MCF 10A (cell line): ENCODE results near the gene CD300C. TPM values are rescaled to one million over a fixed set of nuclear protein-coding genes. Genes with fewer than 3 reads are reported as not detected.
A peak's percentile ranks its signal among the peaks of the same experiment; 100 is the strongest.

Source experiments
- BruUV-seq: library from RNA; stranded (reverse); fragments of 400-500 nt; replicated peaks from 2 replicates; lab custom pipeline; 2021; lab: Mats Ljungman, UMichigan
- CTCF ChIA-PET: fragments of 300-600 bp; sonication (Branson Sonifier 250); formaldehyde crosslinking; extraction: SDS; loops from one replicate; lab custom pipeline; 2021; ENCODE audit warnings: antibody characterized with exemption, inconsistent platforms; lab: Yijun Ruan, JAX
- POLR2A ChIA-PET: fragments of 300-600, 350-650 bp; sonication (Branson Sonifier 250); formaldehyde crosslinking; extraction: SDS; loops from one replicate; lab custom pipeline; 2020; ENCODE audit warnings: antibody characterized with exemption, inconsistent platforms; lab: Yijun Ruan, JAX
- DNase-seq: peaks from one replicate; pipeline ENCODE4 v3.0.0-alpha.2; 2018; ENCODE audit not compliant: unreplicated experiment
- H3K27ac Mint-ChIP-seq: one replicate; pipeline ENCODE4 v1.8.0; 2022; ENCODE audit warnings: mild to moderate bottlenecking, low read depth, mixed read lengths; ENCODE audit not compliant: unreplicated experiment
- H3K27me3 Mint-ChIP-seq: one replicate; pipeline ENCODE4 v1.8.0; 2022; ENCODE audit warnings: mixed read lengths; ENCODE audit not compliant: insufficient read depth, unreplicated experiment
- H3K36me3 Mint-ChIP-seq: one replicate; pipeline ENCODE4 v1.8.0; 2022; ENCODE audit warnings: mild to moderate bottlenecking, moderate library complexity, mixed read lengths; ENCODE audit not compliant: insufficient read depth, unreplicated experiment
- H3K4me1 Mint-ChIP-seq: one replicate; pipeline ENCODE4 v1.8.0; 2022; ENCODE audit warnings: mixed read lengths; ENCODE audit not compliant: insufficient read depth, unreplicated experiment
- H3K4me3 Mint-ChIP-seq: one replicate; pipeline ENCODE4 v1.8.0; 2022; ENCODE audit warnings: mild to moderate bottlenecking, moderate library complexity, mixed read lengths; ENCODE audit not compliant: unreplicated experiment
- H3K9me3 Mint-ChIP-seq: one replicate; pipeline ENCODE4 v1.8.0; 2022; ENCODE audit warnings: mixed read lengths; ENCODE audit not compliant: unreplicated experiment
- intact Hi-C: fragments of 100-400 bp; cut with micrococcal nuclease; formaldehyde crosslinking; loops from 2 replicates; pipeline ENCODE4 v1.14.1; 2022
- total RNA-seq: library from RNA; stranded (reverse); gene quantifications from 2 replicates; pipeline ENCODE4 v1.2.3, GENCODE V29; 2022
- TF ChIP-seq, protein P1 (sequence below): fragments of 200-600 bp; IDR thresholded peaks from one replicate; pipeline ENCODE4 v1.8.0; 2022; ENCODE audit warnings: antibody characterized with exemption, mild to moderate bottlenecking; ENCODE audit not compliant: unreplicated experiment

CD300C gene
- total RNA-seq, 1 experiment from 2014 or later, result not detected

DNA sequence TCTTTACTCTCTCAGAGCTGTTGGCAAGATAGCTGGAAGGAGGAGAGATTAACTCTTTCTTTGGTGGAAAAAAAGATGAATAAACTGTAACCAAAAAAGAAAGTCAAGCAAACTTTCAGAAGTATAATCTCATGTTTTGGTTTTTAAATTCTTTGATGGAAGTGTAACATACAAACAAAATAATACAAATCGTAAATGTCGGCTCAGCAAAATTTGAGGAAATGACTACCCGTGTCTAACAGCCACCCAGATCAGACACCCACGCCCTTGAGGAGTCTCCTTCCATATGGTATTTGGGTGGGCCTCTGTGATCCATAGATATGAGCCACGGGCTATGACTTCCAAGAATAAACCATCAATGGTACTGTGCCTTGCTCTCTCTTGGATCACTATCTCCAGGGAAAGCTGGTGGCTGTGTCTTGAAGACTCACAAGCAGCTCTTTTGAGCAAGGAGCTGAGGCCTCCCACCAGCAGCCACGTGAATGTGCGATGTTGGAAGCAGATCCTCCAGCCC lies 9.6 kb upstream of the CD300C start:
- no TSS peak for BruUV-seq
- TF ChIP-seq, protein P1, sequence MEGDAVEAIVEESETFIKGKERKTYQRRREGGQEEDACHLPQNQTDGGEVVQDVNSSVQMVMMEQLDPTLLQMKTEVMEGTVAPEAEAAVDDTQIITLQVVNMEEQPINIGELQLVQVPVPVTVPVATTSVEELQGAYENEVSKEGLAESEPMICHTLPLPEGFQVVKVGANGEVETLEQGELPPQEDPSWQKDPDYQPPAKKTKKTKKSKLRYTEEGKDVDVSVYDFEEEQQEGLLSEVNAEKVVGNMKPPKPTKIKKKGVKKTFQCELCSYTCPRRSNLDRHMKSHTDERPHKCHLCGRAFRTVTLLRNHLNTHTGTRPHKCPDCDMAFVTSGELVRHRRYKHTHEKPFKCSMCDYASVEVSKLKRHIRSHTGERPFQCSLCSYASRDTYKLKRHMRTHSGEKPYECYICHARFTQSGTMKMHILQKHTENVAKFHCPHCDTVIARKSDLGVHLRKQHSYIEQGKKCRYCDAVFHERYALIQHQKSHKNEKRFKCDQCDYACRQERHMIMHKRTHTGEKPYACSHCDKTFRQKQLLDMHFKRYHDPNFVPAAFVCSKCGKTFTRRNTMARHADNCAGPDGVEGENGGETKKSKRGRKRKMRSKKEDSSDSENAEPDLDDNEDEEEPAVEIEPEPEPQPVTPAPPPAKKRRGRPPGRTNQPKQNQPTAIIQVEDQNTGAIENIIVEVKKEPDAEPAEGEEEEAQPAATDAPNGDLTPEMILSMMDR, result no peak
- Mint-ChIP-seq H3K9me3 (no peaks in the 10 kb centered on the region), H3K27ac (no peak overlapping the region), H3K4me3 (no peak overlapping the region), H3K36me3 (no peaks in the 10 kb centered on the region), H3K4me1 (peaks cover 15% of the 10 kb centered on the region), H3K27me3 (no peaks in the 10 kb centered on the region)
- ChIA-PET POLR2A (no interaction called here), CTCF (interaction anchor here (0.5 to 1.5 kb wide), 2 partner anchors 46 to 54 kb away, joined by 3 read pairs; no protein-coding TSS in a partner anchor)
- intact Hi-C loops, result no loop called here
- no peak for DNase-seq

DNA sequence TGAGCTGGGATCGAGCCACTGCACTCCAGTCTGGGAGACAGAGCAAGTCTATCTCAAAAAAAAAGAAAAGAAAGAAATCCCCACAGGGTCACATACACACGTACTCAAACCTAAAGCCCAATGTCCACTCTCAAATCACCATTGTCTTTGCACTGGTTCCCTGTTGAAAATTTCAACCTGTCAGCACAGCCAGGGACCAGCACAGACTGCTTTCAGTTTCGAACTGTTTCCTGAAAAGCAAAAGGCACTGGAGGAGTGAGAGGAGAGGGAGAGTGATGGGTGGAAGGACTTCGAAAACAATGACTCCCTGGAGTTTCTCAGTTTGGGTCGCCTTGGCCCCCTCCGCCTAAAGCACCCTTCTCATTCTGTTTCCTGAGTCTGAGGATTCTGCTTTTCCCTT lies 9.0 kb upstream of the CD300C start:
- TF ChIP-seq, protein P1, result no peak
- no peak overlapping the region for H3K4me3 Mint-ChIP-seq
- no peaks in the 10 kb centered on the region for H3K27me3 Mint-ChIP-seq
- no peaks in the 10 kb centered on the region for H3K9me3 Mint-ChIP-seq
- ChIA-PET POLR2A (no interaction called here), CTCF (interaction anchor here (0.6 to 1.5 kb wide), 2 partner anchors 47 to 494 kb away, joined by 3 read pairs; no protein-coding TSS in a partner anchor)
- no peak overlapping the region for H3K27ac Mint-ChIP-seq
- peaks cover 15% of the 10 kb centered on the region for H3K4me1 Mint-ChIP-seq
- intact Hi-C loops, result no loop called here
- BruUV-seq, result no TSS peak
- H3K36me3 Mint-ChIP-seq, result no peaks in the 10 kb centered on the region
- no peak for DNase-seq

DNA sequence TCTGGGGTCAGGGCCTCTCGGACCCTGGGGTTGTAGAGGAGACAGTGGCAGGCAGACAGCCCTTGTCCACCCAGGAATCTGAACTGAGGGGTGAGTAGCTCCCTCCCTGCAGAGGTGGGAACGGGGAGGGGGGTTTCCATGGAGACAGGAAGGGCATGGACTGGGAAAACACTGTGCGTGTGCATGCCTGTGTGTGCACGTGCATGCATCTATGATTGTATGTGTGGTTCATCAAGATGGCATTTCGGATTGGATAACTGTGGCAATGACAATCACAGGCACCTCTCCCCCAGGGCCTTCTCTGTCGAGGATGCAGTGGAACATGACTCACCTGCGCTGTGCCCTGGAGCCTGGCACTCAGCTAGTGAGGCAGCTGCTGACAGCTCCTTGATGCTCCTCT lies 6.1 kb upstream of the CD300C start:
- BruUV-seq, result no TSS peak

DNA sequence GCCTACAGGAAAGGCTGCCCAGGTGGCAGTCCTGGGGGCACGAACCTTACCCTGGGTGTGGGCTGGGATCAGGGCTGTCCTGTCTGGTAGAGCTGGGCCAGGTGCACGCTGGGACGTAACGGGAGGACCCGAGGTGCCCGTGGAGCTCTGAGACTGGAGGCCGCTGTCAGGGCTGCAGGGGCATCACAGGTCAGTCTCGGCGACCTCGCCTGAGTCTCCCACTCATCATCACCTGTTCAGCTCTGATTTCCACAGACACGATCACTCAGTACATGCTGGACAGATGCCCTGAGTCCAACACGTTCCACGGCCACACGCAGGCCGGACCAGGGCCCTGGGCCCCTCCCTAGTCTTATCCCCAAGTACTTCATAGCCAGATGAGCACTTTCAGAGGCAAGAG lies 4.7 kb upstream of the CD300C start:
- no TSS peak for BruUV-seq

More for the DNA sequence above, 6.1 kb upstream of the CD300C start:
- peak; percentile 66 for DNase-seq
- TF ChIP-seq, protein P1, result no peak
- intact Hi-C loops, result no loop called here
- Mint-ChIP-seq H3K4me1 (peaks cover 26% of the 10 kb centered on the region), H3K27ac (no peak overlapping the region), H3K27me3 (no peaks in the 10 kb centered on the region), H3K4me3 (no peak overlapping the region), H3K9me3 (no peaks in the 10 kb centered on the region), H3K36me3 (no peaks in the 10 kb centered on the region)
- CTCF ChIA-PET, result interaction anchor here (0.7 to 2.1 kb wide), 6 partner anchors 11 to 54 kb away, joined by 3 to 8 read pairs (median 4); no protein-coding TSS in a partner anchor
- POLR2A ChIA-PET, result interaction anchor here (0.8 to 2.1 kb wide), 4 partner anchors 18 to 79 kb away, joined by 3 to 14 read pairs (median 4); no protein-coding TSS in a partner anchor

More for the DNA sequence above, 4.7 kb upstream of the CD300C start:
- ChIA-PET CTCF (no interaction called here), POLR2A (no interaction called here)
- H3K27ac Mint-ChIP-seq, result peak overlapping the region; percentile 36
- intact Hi-C loops, result no loop called here
- H3K4me1 Mint-ChIP-seq, result peaks cover 26% of the 10 kb centered on the region
- H3K9me3 Mint-ChIP-seq, result no peaks in the 10 kb centered on the region
- no peak for DNase-seq
- H3K27me3 Mint-ChIP-seq, result no peaks in the 10 kb centered on the region
- TF ChIP-seq, protein P1, result no peak
- no peaks in the 10 kb centered on the region for H3K36me3 Mint-ChIP-seq
- no peak overlapping the region for H3K4me3 Mint-ChIP-seq
